Calu3 (cell line): Measurements from ENCODE around the gene QPRT. TPM values are rescaled to one million over a fixed set of nuclear protein-coding genes. Genes with fewer than 3 reads are reported as not detected.

Experiments used
- BruUV-seq: library from RNA; stranded (reverse); fragments of 400-500 nt; replicated peaks from 2 replicates; lab custom pipeline; 2021; lab: Mats Ljungman, UMichigan
- CTCF ChIA-PET: fragments of 300-600 bp; sonication (Branson Sonifier 250); formaldehyde crosslinking; loops from one replicate; lab custom pipeline; 2022; ENCODE audit warnings: antibody characterized with exemption; lab: Charles Lee
- DNase-seq: peaks from one replicate; pipeline ENCODE4 v3.0.0; 2022
- H3K27ac Mint-ChIP-seq: one replicate; pipeline ENCODE4 v1.8.0; 2022; ENCODE audit warnings: mixed read lengths; ENCODE audit not compliant: unreplicated experiment
- H3K27me3 Mint-ChIP-seq: one replicate; pipeline ENCODE4 v1.8.0; 2022; ENCODE audit warnings: mixed read lengths; ENCODE audit not compliant: unreplicated experiment
- H3K36me3 Mint-ChIP-seq: one replicate; pipeline ENCODE4 v1.8.0; 2022; ENCODE audit warnings: mild to moderate bottlenecking, moderate library complexity, mixed read lengths; ENCODE audit not compliant: insufficient read depth, unreplicated experiment
- H3K4me1 Mint-ChIP-seq: one replicate; pipeline ENCODE4 v1.8.0; 2022; ENCODE audit warnings: mild to moderate bottlenecking, low read depth, mixed read lengths; ENCODE audit not compliant: unreplicated experiment
- H3K4me3 Mint-ChIP-seq: one replicate; pipeline ENCODE4 v1.8.0; 2022; ENCODE audit warnings: mild to moderate bottlenecking, low read depth, moderate library complexity, mixed read lengths; ENCODE audit not compliant: unreplicated experiment
- H3K9me3 Mint-ChIP-seq: one replicate; pipeline ENCODE4 v1.8.0; 2022; ENCODE audit warnings: low read depth, mixed read lengths; ENCODE audit not compliant: unreplicated experiment
- CTCF ChIP-seq: fragments of 200-600 bp; IDR thresholded peaks from one replicate; pipeline ENCODE4 v1.8.0; 2022; ENCODE audit warnings: antibody characterized with exemption; ENCODE audit not compliant: unreplicated experiment
- intact Hi-C: fragments of 100-400 bp; cut with micrococcal nuclease; formaldehyde crosslinking; loops from one replicate; pipeline ENCODE4 v1.10.0; 2022; ENCODE audit not compliant: unreplicated experiment
- total RNA-seq: library from RNA; stranded (reverse); gene quantifications from 2 replicates; pipeline ENCODE4 v1.2.3, GENCODE V29; 2022

The QPRT gene
- total RNA-seq, 1 experiment from 2014 or later, result 4.6 TPM

- intact Hi-C loops, result no loop called here
These were observed 3.0 kb upstream of the QPRT start for GRCh38 chr16:29675811-29676643.

GRCh38 chr16:29676989-29677785 lies 1.8 kb upstream of the QPRT start:
- no TSS peak for BruUV-seq
- no peaks in the 10 kb centered on the region for H3K4me1 Mint-ChIP-seq
- intact Hi-C loops, result no loop called here
- no peak overlapping the region for H3K4me3 Mint-ChIP-seq
- no peak overlapping the region for H3K27ac Mint-ChIP-seq
- no peak for TF ChIP-seq CTCF
- no peaks in the 10 kb centered on the region for H3K36me3 Mint-ChIP-seq
- no peaks in the 10 kb centered on the region for H3K9me3 Mint-ChIP-seq
- H3K27me3 Mint-ChIP-seq, result no peaks in the 10 kb centered on the region
- CTCF ChIA-PET, result interaction anchor here (0.6 kb wide), 2 partner anchors 129 to 334 kb away, joined by 3 read pairs; no protein-coding TSS in a partner anchor
- DNase-seq, result no peak

More at GRCh38 chr16:29675811-29676643, 3.0 kb upstream of the QPRT start:
- H3K27me3 Mint-ChIP-seq, result no peaks in the 10 kb centered on the region
- H3K36me3 Mint-ChIP-seq, result no peaks in the 10 kb centered on the region
- H3K4me3 Mint-ChIP-seq, result no peak overlapping the region
- CTCF ChIA-PET, result interaction anchor here (0.6 to 0.7 kb wide), 2 partner anchors 335 to 355 kb away, joined by 3 to 4 read pairs; partner anchors contain the start of gene TLCD3B
- no peak overlapping the region for H3K27ac Mint-ChIP-seq
- no peaks in the 10 kb centered on the region for H3K9me3 Mint-ChIP-seq
- no peaks in the 10 kb centered on the region for H3K4me1 Mint-ChIP-seq
- no peak for DNase-seq
- no TSS peak for BruUV-seq
- TF ChIP-seq CTCF, result no peak

DNA sequence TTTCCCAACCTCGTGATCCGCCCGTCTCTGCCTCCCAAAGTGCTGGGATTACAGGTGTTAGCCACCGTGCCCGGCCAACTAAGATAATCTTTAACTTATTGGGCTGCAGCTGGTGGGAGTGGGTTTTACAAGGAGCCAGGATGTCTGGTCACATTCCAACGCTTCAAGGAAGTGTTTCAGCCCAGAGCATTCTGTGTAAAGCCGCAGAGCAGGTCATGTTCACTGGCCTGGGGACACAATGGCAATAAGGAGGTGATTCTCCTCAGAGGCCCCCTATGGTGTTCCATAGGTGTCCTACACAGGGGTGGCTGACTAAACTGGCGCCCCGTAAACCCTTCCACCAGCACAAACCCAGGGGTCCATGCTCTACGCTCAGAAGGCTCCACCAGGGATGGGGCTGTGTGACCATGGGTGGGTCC lies 1.2 kb downstream of the QPRT start:
- intact Hi-C loops, result no loop called here
- no peaks in the 10 kb centered on the region for H3K27me3 Mint-ChIP-seq
- BruUV-seq, result no TSS peak
- no peak overlapping the region for H3K4me3 Mint-ChIP-seq
- TF ChIP-seq CTCF, result no peak
- no peak overlapping the region for H3K27ac Mint-ChIP-seq
- DNase-seq, result peak; percentile 48
- H3K9me3 Mint-ChIP-seq, result no peaks in the 10 kb centered on the region
- H3K4me1 Mint-ChIP-seq, result no peaks in the 10 kb centered on the region
- CTCF ChIA-PET, result no interaction called here
- H3K36me3 Mint-ChIP-seq, result no peaks in the 10 kb centered on the region

- H3K36me3 Mint-ChIP-seq, result peaks cover 4% of the 10 kb centered on the region
- BruUV-seq, result no TSS peak
- H3K4me3 Mint-ChIP-seq, result no peak overlapping the region
- DNase-seq, result no peak
- CTCF ChIA-PET, result interaction anchor here (0.7 kb wide), 1 partner anchor 329 kb away, joined by 3 read pairs; no protein-coding TSS in a partner anchor
- peaks cover 9% of the 10 kb centered on the region for H3K4me1 Mint-ChIP-seq
- intact Hi-C loops, result no loop called here
- H3K9me3 Mint-ChIP-seq, result no peaks in the 10 kb centered on the region
- no peak overlapping the region for H3K27ac Mint-ChIP-seq
- TF ChIP-seq CTCF, result no peak
- H3K27me3 Mint-ChIP-seq, result no peaks in the 10 kb centered on the region
These were observed 4.6 kb downstream of the QPRT start for GRCh38 chr16:29683543-29684090.
